Neural crest cell (in vitro differentiated cells): Measurements from ENCODE around the gene MCC. TPM values are rescaled to one million over a fixed set of nuclear protein-coding genes. Genes with fewer than 3 reads are reported as not detected.
"Not testable (repeated sequence)": the region's sequence is repeated elsewhere in the genome, so short reads cannot be mapped to it uniquely, and the experiment has no call there.

Source experiments
- DNase-seq: peaks from one replicate; pipeline ENCODE4 v3.0.0; 2021; ENCODE audit warnings: low read depth, mixed read lengths, low spot score
- H3K27ac Mint-ChIP-seq: one replicate; pipeline ENCODE4 v1.8.0; 2021; ENCODE audit warnings: mild to moderate bottlenecking, mixed read lengths; ENCODE audit not compliant: unreplicated experiment
- H3K27me3 Mint-ChIP-seq: 2 replicates; pipeline ENCODE4 v1.8.0; 2021; ENCODE audit warnings: low read depth, mild to moderate bottlenecking, mixed read lengths
- H3K36me3 Mint-ChIP-seq: 2 replicates; pipeline ENCODE4 v1.8.0; 2021; ENCODE audit warnings: low read depth, mild to moderate bottlenecking, mixed read lengths
- H3K4me1 Mint-ChIP-seq: 2 replicates; pipeline ENCODE4 v1.8.0; 2021; ENCODE audit warnings: mixed read lengths
- H3K4me3 Mint-ChIP-seq: one replicate; pipeline ENCODE4 v1.8.0; 2021; ENCODE audit warnings: mild to moderate bottlenecking, mixed read lengths
- H3K9me3 Mint-ChIP-seq: 2 replicates; pipeline ENCODE4 v1.8.0; 2021; ENCODE audit warnings: mixed read lengths
- CTCF ChIP-seq: fragments of 200-600 bp; sonication (generic); conservative IDR thresholded peaks from 2 replicates; pipeline ENCODE4 v1.5.0; 2021; ENCODE audit warnings: antibody characterized with exemption, mild to moderate bottlenecking
- total RNA-seq: library from RNA; stranded (reverse); gene quantifications from 2 replicates; pipeline ENCODE4 v1.2.1, GENCODE V29; 2021

Gene MCC
- total RNA-seq, 1 donor from 2014 or later: 10.8 TPM

- Mint-ChIP-seq H3K36me3 (no peaks in the 10 kb centered on the region), H3K4me1 (no peaks in the 10 kb centered on the region), H3K9me3 (no peaks in the 10 kb centered on the region), H3K4me3 (no peak overlapping the region), H3K27me3 (no peaks in the 10 kb centered on the region), H3K27ac (no peak overlapping the region)
- no peak for DNase-seq
- TF ChIP-seq CTCF: no peak
These were observed 60.2 kb downstream of the MCC start for GRCh38 chr5:113427871-113428574.

GRCh38 chr5:113425909-113426308, 62.3 kb downstream of the MCC start:
- Mint-ChIP-seq H3K9me3 (no peaks in the 10 kb centered on the region), H3K27me3 (no peaks in the 10 kb centered on the region), H3K36me3 (no peaks in the 10 kb centered on the region), H3K27ac (no peak overlapping the region), H3K4me1 (peaks cover 5% of the 10 kb centered on the region), H3K4me3 (no peak overlapping the region)
- TF ChIP-seq CTCF: no peak
- no peak for DNase-seq

GRCh38 chr5:113421693-113422092, 66.6 kb downstream of the MCC start:
- peaks cover 5% of the 10 kb centered on the region for H3K4me1 Mint-ChIP-seq
- H3K27me3 Mint-ChIP-seq: no peaks in the 10 kb centered on the region
- H3K27ac Mint-ChIP-seq: no peak overlapping the region
- no peak for DNase-seq
- H3K4me3 Mint-ChIP-seq: no peak overlapping the region
- H3K9me3 Mint-ChIP-seq: no peaks in the 10 kb centered on the region
- TF ChIP-seq CTCF: no peak
- no peaks in the 10 kb centered on the region for H3K36me3 Mint-ChIP-seq

GRCh38 chr5:113405530-113405929, 82.7 kb downstream of the MCC start:
- no peak overlapping the region for H3K27ac Mint-ChIP-seq
- no peaks in the 10 kb centered on the region for H3K27me3 Mint-ChIP-seq
- no peak overlapping the region for H3K4me3 Mint-ChIP-seq

GRCh38 chr5:113404269-113404668, 84.0 kb downstream of the MCC start:
- H3K27ac Mint-ChIP-seq: no peak overlapping the region

More at GRCh38 chr5:113405530-113405929, 82.7 kb downstream of the MCC start:
- Mint-ChIP-seq H3K36me3 (no peaks in the 10 kb centered on the region), H3K9me3 (peaks cover 3% of the 10 kb centered on the region), H3K4me1 (peaks cover 13% of the 10 kb centered on the region)
- no peak for TF ChIP-seq CTCF
- DNase-seq: no peak

GRCh38 chr5:113397986-113398385, 90.3 kb downstream of the MCC start:
- H3K4me1 Mint-ChIP-seq, H3K9me3 Mint-ChIP-seq, H3K27me3 Mint-ChIP-seq, H3K4me3 Mint-ChIP-seq, DNase-seq, H3K36me3 Mint-ChIP-seq, H3K27ac Mint-ChIP-seq: not testable (repeated sequence)

More at GRCh38 chr5:113404269-113404668, 84.0 kb downstream of the MCC start:
- DNase-seq: no peak
- Mint-ChIP-seq H3K36me3 (no peaks in the 10 kb centered on the region), H3K9me3 (no peaks in the 10 kb centered on the region), H3K4me1 (peaks cover 13% of the 10 kb centered on the region), H3K27me3 (no peaks in the 10 kb centered on the region), H3K4me3 (no peak overlapping the region)
- TF ChIP-seq CTCF: no peak
